GM12875 (cell line): ENCODE results near the gene OTX1.
"Not testable (repeated sequence)": the region's sequence is repeated elsewhere in the genome, so short reads cannot be mapped to it uniquely, and the experiment has no call there.

ENCODE experiments used
- H3K4me3 ChIP-seq: one replicate; pipeline ENCODE4 v1.5.1; 2011; ENCODE audit warnings: low read depth, low read length, control low read depth
- TF ChIP-seq, protein P1 (sequence below): IDR thresholded peaks from 2 replicates; pipeline ENCODE4 v1.5.1; 2011; ENCODE audit warnings: low read depth, mild to moderate bottlenecking, control low read depth, inconsistent platforms, low read length, moderate library complexity, borderline replicate concordance; ENCODE audit not compliant: insufficient read depth

OTX1 gene

DNA sequence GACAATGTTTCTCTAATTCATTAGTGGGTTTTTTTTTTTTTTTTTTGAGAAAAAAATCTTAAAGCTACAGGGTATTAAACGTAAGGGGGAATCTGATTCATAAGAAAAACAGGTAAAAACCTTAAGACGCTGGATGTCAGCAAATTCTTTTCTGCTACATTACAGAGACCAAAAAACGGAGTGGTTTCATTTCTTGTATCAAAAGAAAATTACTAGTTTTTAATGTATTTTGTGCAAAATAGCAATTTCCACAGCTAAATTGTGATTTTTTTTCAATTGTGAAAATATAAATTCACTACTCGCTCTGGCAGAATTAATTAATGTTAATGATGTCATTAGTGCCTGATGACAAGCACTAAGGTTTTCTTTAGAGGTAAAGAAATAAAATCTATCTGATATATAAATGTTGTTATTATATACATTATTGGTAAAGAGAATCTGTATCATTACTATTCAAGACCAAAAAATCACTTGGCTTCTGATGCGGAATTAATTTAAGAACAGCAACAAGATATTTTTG is 9.9 kb downstream of the OTX1 start:
- TF ChIP-seq, protein P1, sequence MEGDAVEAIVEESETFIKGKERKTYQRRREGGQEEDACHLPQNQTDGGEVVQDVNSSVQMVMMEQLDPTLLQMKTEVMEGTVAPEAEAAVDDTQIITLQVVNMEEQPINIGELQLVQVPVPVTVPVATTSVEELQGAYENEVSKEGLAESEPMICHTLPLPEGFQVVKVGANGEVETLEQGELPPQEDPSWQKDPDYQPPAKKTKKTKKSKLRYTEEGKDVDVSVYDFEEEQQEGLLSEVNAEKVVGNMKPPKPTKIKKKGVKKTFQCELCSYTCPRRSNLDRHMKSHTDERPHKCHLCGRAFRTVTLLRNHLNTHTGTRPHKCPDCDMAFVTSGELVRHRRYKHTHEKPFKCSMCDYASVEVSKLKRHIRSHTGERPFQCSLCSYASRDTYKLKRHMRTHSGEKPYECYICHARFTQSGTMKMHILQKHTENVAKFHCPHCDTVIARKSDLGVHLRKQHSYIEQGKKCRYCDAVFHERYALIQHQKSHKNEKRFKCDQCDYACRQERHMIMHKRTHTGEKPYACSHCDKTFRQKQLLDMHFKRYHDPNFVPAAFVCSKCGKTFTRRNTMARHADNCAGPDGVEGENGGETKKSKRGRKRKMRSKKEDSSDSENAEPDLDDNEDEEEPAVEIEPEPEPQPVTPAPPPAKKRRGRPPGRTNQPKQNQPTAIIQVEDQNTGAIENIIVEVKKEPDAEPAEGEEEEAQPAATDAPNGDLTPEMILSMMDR: no peak

DNA sequence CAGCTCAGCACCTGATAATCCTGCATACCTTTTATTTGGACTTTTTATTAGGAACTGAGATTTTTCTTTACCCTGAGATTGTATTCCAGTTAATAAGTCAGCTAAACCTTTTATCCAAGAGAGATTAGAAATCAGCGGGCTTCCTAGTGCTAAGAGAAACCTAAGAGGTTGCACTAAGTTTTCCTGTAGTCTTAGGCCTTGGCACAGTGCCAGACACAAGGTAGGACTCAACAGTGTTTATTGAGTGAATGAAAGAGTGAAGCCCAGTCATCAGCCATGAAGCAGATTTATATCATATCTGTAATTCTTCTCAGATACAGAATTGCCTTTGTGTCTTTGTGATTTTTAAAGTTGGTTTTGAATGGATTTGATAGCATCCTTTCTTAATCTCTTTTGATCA is 13.6 kb downstream of the OTX1 start:
- TF ChIP-seq, protein P1: no peak
- no peak overlapping the region for H3K4me3 ChIP-seq

More for the DNA sequence above, 9.9 kb downstream of the OTX1 start:
- no peak overlapping the region for H3K4me3 ChIP-seq

- TF ChIP-seq, protein P1: no peak
- H3K4me3 ChIP-seq: no peak overlapping the region
Observed at GRCh38 chr2:63064661-63065060, 14.0 kb downstream of the OTX1 start.

DNA sequence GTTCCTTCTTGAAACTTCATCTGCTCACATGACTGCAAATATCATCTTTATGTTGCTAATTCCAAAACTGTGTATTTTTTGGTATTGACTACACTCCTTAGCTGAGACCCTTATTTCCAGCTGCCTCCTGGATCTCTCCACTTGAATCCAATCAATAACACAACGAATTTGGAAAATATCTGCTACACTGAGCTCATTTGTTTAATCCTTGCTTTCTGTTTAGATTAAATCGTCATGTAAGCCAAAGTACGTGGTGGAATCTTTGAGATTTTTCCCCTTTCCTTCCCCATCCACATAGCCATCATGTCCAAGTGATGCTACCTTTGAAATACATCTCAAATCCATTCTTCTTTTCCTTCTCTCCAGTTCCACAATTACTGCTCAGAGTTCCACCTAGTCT is 15.6 kb downstream of the OTX1 start:
- no peak overlapping the region for H3K4me3 ChIP-seq
- TF ChIP-seq, protein P1: no peak

DNA sequence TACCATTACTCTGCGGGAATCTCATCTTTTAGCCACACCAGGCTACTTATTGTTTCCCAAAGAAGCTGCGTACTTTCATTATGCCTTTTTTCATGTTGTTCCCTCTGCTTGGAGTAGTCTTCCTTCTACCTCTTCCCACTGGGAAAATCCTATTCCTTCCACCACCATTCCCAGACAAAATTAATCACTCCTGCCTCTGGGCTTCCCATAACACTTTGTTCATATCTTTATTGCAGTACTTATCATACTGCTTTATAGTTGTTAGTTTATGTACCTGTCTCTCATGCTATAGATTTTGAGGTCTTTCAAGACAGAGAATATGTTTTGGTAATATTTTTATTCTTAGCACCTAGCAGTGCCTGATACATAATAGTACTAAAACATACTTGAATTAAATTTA is 16.2 kb downstream of the OTX1 start:
- TF ChIP-seq, protein P1: no peak
- H3K4me3 ChIP-seq: no peak overlapping the region

- H3K4me3 ChIP-seq: no peak overlapping the region
- TF ChIP-seq, protein P1: no peak
Observed at GRCh38 chr2:63071664-63072063, 21.0 kb downstream of the OTX1 start.

- no peak overlapping the region for H3K4me3 ChIP-seq
- TF ChIP-seq, protein P1: no peak
Observed at GRCh38 chr2:63073994-63074393, 23.4 kb downstream of the OTX1 start.

GRCh38 chr2:63074399-63074798 is 23.8 kb downstream of the OTX1 start:
- H3K4me3 ChIP-seq: not testable (repeated sequence)
